Effector memory CD4-positive, alpha-beta T cell (primary cell): ENCODE data around the gene PPP2R5C.
"Not testable (repeated sequence)": the region's sequence is repeated elsewhere in the genome, so short reads cannot be mapped to it uniquely, and the experiment has no call there.

ENCODE experiments used
- DNase-seq, 3 donors: peaks; one replicate each; pipeline ENCODE4 v3.0.0-alpha.2; 2020
- H3K27ac ChIP-seq: 2 replicates; pipeline ENCODE4 v1.7.0; 2013; ENCODE audit warnings: mild to moderate bottlenecking, low read length, moderate library complexity; ENCODE audit not compliant: insufficient read depth, poor library complexity, severe bottlenecking
- H3K27me3 ChIP-seq: replicated peaks from 2 replicates; pipeline ENCODE4 v1.7.0; 2013; ENCODE audit warnings: mild to moderate bottlenecking, low read length; ENCODE audit not compliant: insufficient read depth, control insufficient read depth, poor library complexity, severe bottlenecking
- H3K36me3 ChIP-seq: 2 replicates; pipeline ENCODE4 v1.7.0; 2013; ENCODE audit warnings: mild to moderate bottlenecking, low read length, moderate library complexity; ENCODE audit not compliant: control insufficient read depth, insufficient read depth
- H3K4me1 ChIP-seq: 2 replicates; pipeline ENCODE4 v1.7.0; 2013; ENCODE audit warnings: low read length, mild to moderate bottlenecking; ENCODE audit not compliant: control insufficient read depth, insufficient read depth, poor library complexity, severe bottlenecking
- H3K4me3 ChIP-seq: 2 replicates; pipeline ENCODE4 v1.7.0; 2013; ENCODE audit warnings: low read length, low read depth, mild to moderate bottlenecking; ENCODE audit not compliant: insufficient read depth, poor library complexity, severe bottlenecking
- H3K9me3 ChIP-seq: 2 replicates; pipeline ENCODE4 v1.7.0; 2013; ENCODE audit warnings: mild to moderate bottlenecking, low read length, moderate library complexity; ENCODE audit not compliant: control insufficient read depth

Gene PPP2R5C

DNA sequence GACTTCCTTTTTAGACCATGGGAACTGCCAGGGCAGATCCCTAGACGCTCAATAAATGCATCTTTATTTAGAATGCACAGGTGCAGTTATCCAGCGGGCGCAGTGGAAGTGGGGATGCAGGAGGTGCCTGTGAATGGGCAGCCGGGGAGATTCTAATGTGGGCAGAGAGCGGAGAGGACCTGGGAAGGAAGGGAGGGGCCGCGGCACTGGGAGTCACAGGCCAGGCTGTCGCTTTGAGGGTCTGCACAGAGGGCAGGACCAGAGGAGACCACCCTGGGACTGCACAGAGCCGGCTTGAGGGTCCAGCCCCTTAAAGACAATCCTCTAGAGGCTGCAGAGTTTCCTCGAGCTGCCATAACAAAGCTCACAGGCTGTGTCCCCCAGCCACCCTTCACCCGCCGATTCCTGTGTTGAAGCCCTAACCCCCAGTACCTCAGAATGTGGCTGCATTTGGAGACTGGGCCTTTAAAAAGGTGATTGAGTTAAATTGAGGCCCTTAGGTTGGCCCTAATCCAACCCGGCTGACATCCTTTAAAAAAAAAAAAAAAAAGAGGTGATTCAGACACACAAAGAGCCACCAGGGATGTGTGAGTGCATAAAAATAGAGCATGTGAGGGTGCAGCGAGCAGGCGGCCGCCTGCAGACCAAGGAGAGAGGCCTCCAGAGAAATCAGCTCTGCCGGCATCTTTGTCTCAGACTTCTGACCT is 44.4 kb upstream of the PPP2R5C start:
- H3K27ac ChIP-seq = no peak overlapping the region
- H3K9me3 ChIP-seq = no peaks in the 10 kb centered on the region
- no peak overlapping the region for H3K4me3 ChIP-seq
- no peaks in the 10 kb centered on the region for H3K36me3 ChIP-seq
- no peak for DNase-seq
- H3K4me1 ChIP-seq = peaks cover 10% of the 10 kb centered on the region
- no peaks in the 10 kb centered on the region for H3K27me3 ChIP-seq

DNA sequence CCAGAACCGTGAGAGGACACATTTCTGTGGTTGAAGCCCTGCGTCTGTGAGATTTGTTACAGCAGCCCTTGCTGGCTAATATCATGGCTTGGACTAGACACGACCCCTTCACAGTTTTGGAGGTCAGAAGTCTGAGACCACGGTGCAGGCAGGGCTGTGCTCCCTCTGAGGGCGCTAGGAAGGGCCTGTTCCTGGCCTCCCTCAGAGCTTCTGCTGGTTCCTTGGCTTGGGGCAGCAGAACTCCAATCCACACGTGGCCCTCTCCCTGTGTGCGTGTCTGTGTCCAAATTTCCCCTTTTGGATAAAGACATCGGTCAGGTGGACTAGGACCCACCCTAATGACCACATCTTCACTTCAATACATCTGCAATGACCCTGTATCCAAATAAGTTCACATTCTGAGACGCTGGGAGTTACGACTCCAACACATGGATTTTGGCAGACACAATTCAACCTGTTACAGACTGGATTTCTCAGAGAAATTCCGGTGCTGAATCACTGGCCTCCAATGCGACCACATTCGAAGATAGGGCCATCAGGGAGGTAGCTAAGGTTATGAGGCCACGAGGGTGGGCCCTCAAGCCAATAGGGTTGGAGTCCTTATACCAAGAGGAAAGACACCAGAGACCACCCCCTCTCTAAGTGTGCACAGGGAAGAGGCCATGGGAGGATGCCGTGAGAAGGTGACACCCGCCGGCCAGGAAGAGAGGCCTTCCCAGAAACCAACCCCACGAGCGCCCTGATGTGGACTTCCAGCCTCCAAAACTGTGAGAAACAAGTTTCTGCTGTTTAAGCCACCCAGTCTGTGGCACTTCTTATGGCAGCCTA is 43.6 kb upstream of the PPP2R5C start:
- Histone ChIP-seq H3K27me3 (no peaks in the 10 kb centered on the region), H3K9me3 (no peaks in the 10 kb centered on the region), H3K36me3 (no peaks in the 10 kb centered on the region), H3K27ac (no peak overlapping the region), H3K4me3 (no peak overlapping the region), H3K4me1 (peaks cover 16% of the 10 kb centered on the region)
- no peak for DNase-seq

DNA sequence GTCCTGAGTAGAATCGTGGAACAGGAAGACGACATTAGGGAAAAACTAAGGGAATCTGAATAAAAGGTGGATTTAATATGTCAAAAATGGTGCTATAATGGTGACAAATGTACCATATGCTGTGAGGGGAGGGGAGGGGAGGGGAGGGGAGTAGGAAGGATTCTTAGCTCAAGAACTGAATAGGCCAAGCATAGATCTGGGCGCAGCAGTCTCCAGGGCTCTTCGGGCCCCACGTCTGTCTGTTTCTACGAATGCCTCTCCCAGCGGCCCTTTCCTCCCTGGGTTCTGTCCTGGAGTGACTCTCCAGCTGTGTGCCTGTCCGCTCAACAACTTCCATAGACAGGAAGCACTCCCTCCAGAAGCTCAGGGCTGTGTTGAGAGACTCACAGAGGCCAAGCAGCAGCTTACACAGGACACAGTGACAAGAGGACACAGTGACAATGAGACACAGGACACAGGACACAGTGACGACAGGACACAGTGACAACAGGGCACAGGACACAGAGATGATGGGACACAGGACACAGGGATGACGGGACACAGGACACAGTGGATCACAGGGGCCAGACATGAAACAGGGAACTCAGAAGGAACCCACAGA is 42.4 kb upstream of the PPP2R5C start:
- no peaks in the 10 kb centered on the region for H3K27me3 ChIP-seq
- no peak overlapping the region for H3K4me3 ChIP-seq
- no peak for DNase-seq
- H3K9me3 ChIP-seq = no peaks in the 10 kb centered on the region
- no peaks in the 10 kb centered on the region for H3K36me3 ChIP-seq
- no peak overlapping the region for H3K27ac ChIP-seq
- peaks cover 20% of the 10 kb centered on the region for H3K4me1 ChIP-seq

DNA sequence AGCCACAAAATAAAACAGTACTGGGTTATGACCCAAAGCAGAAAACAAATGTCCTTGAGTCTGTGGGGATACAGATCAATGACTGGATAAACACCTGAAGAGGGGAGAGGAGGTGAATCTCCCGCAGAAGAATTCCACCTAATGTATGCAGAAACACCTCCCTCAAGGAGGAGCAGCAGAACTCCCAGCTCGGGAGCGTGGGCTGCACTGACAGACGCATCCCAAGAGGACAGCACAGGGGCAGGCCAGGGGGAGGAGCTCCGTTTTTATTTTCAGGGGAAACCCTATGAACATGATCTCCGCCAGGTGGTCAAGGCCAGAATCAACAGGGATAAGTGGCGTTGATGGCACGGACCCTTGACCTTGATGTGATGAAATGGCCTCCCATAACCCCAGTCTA is 41.8 kb upstream of the PPP2R5C start:
- peaks cover 20% of the 10 kb centered on the region for H3K4me1 ChIP-seq
- no peak overlapping the region for H3K27ac ChIP-seq
- DNase-seq = no peak
- no peaks in the 10 kb centered on the region for H3K9me3 ChIP-seq
- H3K27me3 ChIP-seq = no peaks in the 10 kb centered on the region
- no peak overlapping the region for H3K4me3 ChIP-seq
- H3K36me3 ChIP-seq = no peaks in the 10 kb centered on the region

DNA sequence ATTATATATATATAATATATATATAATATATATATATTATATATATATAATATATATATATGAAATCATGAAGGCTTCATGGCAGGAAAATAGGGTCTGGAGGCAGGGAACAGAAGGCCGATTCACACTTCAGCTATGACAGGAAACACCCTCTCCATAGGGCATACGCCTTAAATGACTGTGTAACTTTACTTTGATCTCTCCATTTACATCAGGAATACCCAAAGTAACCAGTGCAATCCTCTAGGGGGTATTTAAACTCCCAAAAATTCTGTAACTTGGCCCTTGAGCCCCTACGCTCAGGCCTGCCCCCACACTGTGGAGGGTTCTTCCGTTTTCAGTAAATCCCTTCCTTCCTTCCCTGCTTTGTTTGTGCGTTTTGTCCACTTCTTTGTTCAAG is 40.4 kb upstream of the PPP2R5C start:
- Histone ChIP-seq H3K9me3 (no peaks in the 10 kb centered on the region), H3K36me3 (no peaks in the 10 kb centered on the region), H3K27me3 (no peaks in the 10 kb centered on the region), H3K27ac (peak overlapping the region; percentile 44), H3K4me1 (peaks cover 22% of the 10 kb centered on the region), H3K4me3 (no peak overlapping the region)
- no peak for DNase-seq

DNA sequence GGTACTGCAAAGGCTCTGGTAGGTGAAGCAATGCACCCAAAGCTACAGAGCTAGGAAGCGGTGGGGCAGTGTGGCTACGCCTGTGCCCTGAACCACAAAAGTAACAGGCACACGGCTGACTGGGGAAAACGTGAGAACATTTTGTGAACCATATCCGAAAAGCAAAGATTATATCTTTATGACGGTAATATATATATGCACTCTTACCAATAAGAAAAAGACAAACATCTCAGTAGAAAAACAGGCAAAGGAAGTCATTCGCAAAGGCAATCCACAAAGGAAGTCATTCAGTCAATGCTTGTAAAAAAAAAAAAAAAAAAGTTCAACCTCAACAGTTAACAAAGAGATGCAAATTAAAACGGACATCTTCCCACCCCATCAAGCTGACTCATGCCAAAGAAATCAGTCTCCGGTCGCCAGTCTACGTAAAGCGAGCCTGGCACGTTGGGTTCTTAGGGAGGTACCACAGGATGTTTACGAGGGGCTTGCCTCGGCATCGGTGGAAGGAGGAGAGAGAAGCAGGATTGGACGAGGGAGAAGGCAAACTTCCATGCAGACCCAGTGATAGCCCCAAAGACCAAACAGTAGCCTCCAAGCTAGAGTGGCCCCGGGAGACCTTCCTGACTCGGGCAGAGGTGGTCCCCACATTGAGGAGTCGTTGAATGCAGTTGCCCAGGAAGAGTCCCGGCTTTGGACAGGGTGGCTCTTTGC is 39.4 kb upstream of the PPP2R5C start:
- Histone ChIP-seq H3K36me3 (no peaks in the 10 kb centered on the region), H3K4me1 (peaks cover 22% of the 10 kb centered on the region), H3K4me3 (peak overlapping the region; percentile 31), H3K27me3 (no peaks in the 10 kb centered on the region), H3K27ac (peak overlapping the region; percentile 95), H3K9me3 (no peaks in the 10 kb centered on the region)
- peak; percentile 75 to 81 (median 77) for DNase-seq

DNA sequence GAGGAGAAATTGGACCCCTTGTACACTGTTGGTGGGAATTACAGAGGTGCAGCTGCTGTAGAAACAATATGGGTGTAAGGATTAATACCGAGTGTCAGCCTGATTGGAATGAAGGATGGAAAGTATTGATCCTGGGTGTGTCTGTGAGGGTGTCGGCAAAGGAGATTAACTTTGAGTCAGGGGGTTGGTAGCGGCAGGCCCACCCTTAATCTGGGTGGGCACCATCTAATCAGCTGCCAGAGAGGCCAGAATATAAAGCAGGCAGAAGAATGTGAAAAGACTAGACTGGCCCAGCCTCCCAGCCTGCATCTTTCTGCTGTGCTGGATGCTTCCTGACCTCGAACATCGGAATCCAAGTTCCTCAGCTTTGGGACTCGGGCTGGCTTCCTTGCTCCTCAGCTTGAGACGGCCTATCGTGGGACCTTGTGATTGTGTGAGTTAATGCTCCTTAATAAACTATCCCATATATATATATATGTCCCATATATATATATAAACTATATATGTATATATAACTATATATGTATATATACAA is 38.4 kb upstream of the PPP2R5C start:
- Histone ChIP-seq H3K27ac (peak overlapping the region; percentile 95), H3K4me1 (peaks cover 22% of the 10 kb centered on the region), H3K9me3 (no peaks in the 10 kb centered on the region), H3K4me3 (no peak overlapping the region), H3K27me3 (no peaks in the 10 kb centered on the region), H3K36me3 (no peaks in the 10 kb centered on the region)
- no peak for DNase-seq

DNA sequence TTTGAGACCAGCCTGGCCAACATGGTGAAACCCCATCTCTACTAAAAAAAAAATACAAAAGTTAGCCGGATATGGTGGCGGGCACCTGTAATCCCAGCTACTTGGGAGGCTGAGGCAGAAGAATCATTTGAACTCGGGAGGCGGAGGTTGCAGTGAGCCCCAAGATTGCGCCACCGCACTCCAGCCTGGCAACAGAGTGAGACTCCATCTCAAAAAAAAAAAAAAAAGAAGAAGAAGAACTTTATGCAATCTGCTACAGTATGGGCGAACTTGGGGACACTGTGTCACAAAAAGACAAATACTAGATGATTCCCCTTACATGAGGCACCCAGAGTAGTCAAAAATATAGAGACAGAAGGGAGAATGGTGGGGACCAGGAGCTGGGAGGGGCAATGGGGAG is 35.9 kb upstream of the PPP2R5C start:
- DNase-seq, H3K4me3 ChIP-seq, H3K36me3 ChIP-seq, H3K27me3 ChIP-seq, H3K27ac ChIP-seq, H3K9me3 ChIP-seq: not testable (repeated sequence)
- peaks cover 22% of the 10 kb centered on the region for H3K4me1 ChIP-seq

DNA sequence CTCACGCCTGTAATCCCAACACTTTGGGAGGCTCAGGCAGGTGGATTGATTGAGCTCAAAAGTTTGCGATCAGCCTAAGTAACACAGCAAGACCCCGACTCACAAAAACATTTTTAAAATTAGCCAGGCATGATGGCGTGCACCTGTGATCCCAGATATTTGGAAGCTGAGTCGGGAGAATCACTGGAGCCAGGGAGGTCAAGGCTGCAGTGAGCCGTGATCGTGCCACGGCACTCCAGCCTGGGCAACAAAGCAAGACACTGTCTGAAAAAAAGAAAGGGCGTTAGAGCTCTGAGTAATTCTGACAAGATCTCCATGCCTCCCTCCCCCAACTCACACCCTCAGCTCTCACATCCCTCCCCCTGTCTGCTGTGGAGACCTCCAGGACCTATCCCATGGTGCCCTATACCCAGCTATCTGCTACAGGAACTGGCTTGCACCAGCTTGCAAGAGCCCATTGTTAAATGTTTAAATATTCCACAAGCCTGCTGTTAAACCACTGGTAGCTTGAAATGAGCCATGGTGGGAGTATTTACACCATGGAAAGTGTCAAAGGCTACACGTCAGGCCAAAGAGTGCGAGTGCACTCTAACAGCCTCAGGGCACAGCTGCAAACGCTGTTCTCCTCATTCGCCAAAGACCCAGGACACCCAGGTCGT is 35.1 kb upstream of the PPP2R5C start:
- peaks cover 24% of the 10 kb centered on the region for H3K4me1 ChIP-seq
- H3K9me3 ChIP-seq = no peaks in the 10 kb centered on the region
- H3K27ac ChIP-seq = no peak overlapping the region
- no peak overlapping the region for H3K4me3 ChIP-seq
- no peaks in the 10 kb centered on the region for H3K27me3 ChIP-seq
- DNase-seq = no peak
- H3K36me3 ChIP-seq = no peaks in the 10 kb centered on the region
